A673 (cell line): ENCODE data around the gene CYP4B1. TPM values are rescaled to one million over a fixed set of nuclear protein-coding genes. Genes with fewer than 3 reads are reported as not detected.

Experiments
- BruUV-seq: library from RNA; stranded (reverse); fragments of 400-500 nt; replicated peaks from 2 replicates; lab custom pipeline; 2021; lab: Mats Ljungman, UMichigan
- CTCF ChIA-PET: fragments of 300-600 bp; sonication (Branson Sonifier 250); formaldehyde crosslinking; loops from one replicate; lab custom pipeline; 2022; ENCODE audit warnings: antibody characterized with exemption; lab: Charles Lee
- POLR2A ChIA-PET: fragments of 300-600 bp; sonication (Branson Sonifier 250); formaldehyde crosslinking; loops from one replicate; lab custom pipeline; 2022; ENCODE audit warnings: antibody characterized with exemption; ENCODE audit not compliant: low non-redundant PET; lab: Charles Lee
- DNase-seq: peaks from one replicate; pipeline ENCODE4 v3.0.0-alpha.2; 2015; ENCODE audit warnings: low spot score
- H3K27ac ChIP-seq: fragments of 200-600 bp; sonication (generic); 2 replicates; pipeline ENCODE4 v1.5.1; 2016; ENCODE audit warnings: mixed run types, low read depth, mild to moderate bottlenecking, mixed read lengths, antibody characterized with exemption, low read length; ENCODE audit not compliant: poor library complexity, severe bottlenecking
- H3K27me3 ChIP-seq: fragments of 200-600 bp; sonication (generic); replicated peaks from 2 replicates; pipeline ENCODE4 v1.6.1; 2017; ENCODE audit warnings: mixed run types, low read depth, mild to moderate bottlenecking, mixed read lengths, antibody characterized with exemption, low read length; ENCODE audit not compliant: insufficient read depth, poor library complexity
- H3K36me3 ChIP-seq: fragments of 200-600 bp; sonication (generic); 2 replicates; pipeline ENCODE4 v1.6.1; 2016; ENCODE audit warnings: mixed run types, mild to moderate bottlenecking, mixed read lengths, antibody characterized with exemption, low read length; ENCODE audit not compliant: insufficient read depth, poor library complexity, severe bottlenecking
- H3K4me1 ChIP-seq: fragments of 200-600 bp; sonication (generic); 2 replicates; pipeline ENCODE4 v1.6.1; 2017; ENCODE audit warnings: mixed run types, mild to moderate bottlenecking, mixed read lengths, antibody characterized with exemption, low read length; ENCODE audit not compliant: insufficient read depth, poor library complexity, severe bottlenecking
- H3K4me3 ChIP-seq: fragments of 200-600 bp; sonication (generic); 2 replicates; pipeline ENCODE4 v1.5.1; 2016; ENCODE audit warnings: low read depth, mixed run types, mild to moderate bottlenecking, mixed read lengths, low read length; ENCODE audit not compliant: poor library complexity, severe bottlenecking
- H3K9me3 ChIP-seq: fragments of 200-600 bp; sonication (generic); 2 replicates; pipeline ENCODE4 v1.6.1; 2016; ENCODE audit warnings: mixed run types, low read depth, mild to moderate bottlenecking, mixed read lengths, antibody characterized with exemption, low read length; ENCODE audit not compliant: poor library complexity, severe bottlenecking
- EZH2 ChIP-seq: fragments of 200-600 bp; sonication (generic); IDR thresholded peaks from 2 replicates; pipeline ENCODE4 v1.6.1; 2017; ENCODE audit warnings: borderline replicate concordance, low read depth, mild to moderate bottlenecking, mixed read lengths, antibody characterized with exemption, low read length; ENCODE audit not compliant: poor library complexity, severe bottlenecking
- intact Hi-C: fragments of 100-400 bp; cut with micrococcal nuclease; formaldehyde crosslinking; loops from one replicate; pipeline ENCODE4 v1.10.0; 2022; ENCODE audit not compliant: unreplicated experiment
- total RNA-seq: library from RNA; stranded (reverse); gene quantifications from 2 replicates; pipeline ENCODE4 v1.2.3, GENCODE V29; 2021
- TF ChIP-seq, protein P1 (sequence below): fragments of 300-800, 200-600 bp; sonication (generic); conservative IDR thresholded peaks from 2 replicates; pipeline ENCODE4 v1.5.1; 2017; ENCODE audit warnings: low read depth, mild to moderate bottlenecking, antibody characterized with exemption, low read length, moderate library complexity, mixed read lengths

The CYP4B1 gene
- total RNA-seq, 1 experiment from 2014 or later: not detected

DNA sequence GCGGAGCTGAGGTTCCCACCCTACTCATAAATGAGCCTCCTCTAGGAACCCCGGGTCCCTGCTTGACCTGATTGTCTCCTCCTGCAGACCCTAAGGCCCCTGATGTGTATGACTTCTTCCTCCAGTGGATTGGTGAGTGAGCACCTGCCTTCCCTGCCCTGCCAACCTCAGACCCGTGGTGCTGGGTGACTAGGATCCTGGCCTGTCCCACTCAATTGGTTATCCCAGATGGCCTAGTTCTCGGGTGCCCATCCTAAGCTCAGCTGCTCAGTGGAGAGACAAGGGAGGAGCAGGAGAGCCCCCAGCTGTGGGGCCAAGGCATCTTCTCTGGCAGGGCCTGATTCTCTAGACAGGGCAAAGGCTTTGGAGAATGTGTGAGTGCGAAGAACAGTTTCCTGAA, 12.2 kb downstream of the CYP4B1 start:
- no TSS peak for BruUV-seq
- Histone ChIP-seq H3K9me3 (no peaks in the 10 kb centered on the region), H3K27ac (no peak overlapping the region), H3K36me3 (no peaks in the 10 kb centered on the region), H3K27me3 (no peaks in the 10 kb centered on the region), H3K4me1 (no peaks in the 10 kb centered on the region), H3K4me3 (no peak overlapping the region)
- TF ChIP-seq EZH2: no peak
- TF ChIP-seq, protein P1, sequence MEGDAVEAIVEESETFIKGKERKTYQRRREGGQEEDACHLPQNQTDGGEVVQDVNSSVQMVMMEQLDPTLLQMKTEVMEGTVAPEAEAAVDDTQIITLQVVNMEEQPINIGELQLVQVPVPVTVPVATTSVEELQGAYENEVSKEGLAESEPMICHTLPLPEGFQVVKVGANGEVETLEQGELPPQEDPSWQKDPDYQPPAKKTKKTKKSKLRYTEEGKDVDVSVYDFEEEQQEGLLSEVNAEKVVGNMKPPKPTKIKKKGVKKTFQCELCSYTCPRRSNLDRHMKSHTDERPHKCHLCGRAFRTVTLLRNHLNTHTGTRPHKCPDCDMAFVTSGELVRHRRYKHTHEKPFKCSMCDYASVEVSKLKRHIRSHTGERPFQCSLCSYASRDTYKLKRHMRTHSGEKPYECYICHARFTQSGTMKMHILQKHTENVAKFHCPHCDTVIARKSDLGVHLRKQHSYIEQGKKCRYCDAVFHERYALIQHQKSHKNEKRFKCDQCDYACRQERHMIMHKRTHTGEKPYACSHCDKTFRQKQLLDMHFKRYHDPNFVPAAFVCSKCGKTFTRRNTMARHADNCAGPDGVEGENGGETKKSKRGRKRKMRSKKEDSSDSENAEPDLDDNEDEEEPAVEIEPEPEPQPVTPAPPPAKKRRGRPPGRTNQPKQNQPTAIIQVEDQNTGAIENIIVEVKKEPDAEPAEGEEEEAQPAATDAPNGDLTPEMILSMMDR: no peak
- intact Hi-C loops: no loop called here
- ChIA-PET CTCF (no interaction called here), POLR2A (no interaction called here)
- DNase-seq: no peak

DNA sequence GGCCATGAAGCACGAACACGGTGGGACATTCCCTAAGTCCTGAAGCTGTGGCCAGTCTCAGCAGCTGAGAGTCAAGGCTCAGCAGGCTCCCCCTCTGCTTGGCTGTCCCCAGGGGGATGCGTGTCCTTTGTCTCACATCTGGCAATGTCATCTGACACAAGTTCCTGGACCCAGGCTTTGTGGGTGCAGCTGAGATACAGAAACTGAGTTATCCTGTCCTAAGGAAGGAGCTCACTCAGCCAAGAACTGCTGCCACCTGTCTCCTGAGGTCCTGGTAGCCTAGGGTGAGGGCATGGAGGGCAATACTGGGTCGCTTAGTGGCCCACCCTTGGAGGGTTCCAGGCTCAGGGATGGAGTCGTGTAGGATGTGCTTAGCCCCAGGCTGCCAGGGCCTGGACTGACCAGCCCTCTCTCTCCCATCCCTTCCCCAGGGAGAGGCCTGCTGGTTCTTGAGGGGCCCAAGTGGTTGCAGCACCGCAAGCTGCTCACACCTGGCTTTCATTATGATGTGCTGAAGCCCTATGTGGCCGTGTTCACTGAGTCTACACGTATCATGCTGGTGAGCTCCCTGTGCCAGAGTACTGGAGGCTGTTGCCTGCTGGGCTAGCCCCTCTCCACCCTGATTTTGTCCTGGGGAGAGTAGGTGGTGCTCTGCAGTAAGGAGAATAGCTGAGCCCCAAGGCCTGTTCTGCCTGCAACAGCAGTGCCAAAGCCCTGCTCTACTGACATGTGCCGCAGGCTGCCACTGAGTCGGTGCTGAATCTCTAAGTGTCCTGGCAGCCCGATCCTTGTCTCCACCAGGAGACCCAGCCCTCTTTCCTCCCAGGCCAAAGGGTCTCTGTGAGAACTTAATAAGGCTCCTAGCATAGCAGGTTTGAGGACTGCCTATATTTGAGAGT, 13.5 kb downstream of the CYP4B1 start:
- Histone ChIP-seq H3K27ac (no peak overlapping the region), H3K27me3 (no peaks in the 10 kb centered on the region), H3K36me3 (no peaks in the 10 kb centered on the region), H3K4me1 (no peaks in the 10 kb centered on the region), H3K9me3 (no peaks in the 10 kb centered on the region), H3K4me3 (no peak overlapping the region)
- POLR2A ChIA-PET: no interaction called here
- TF ChIP-seq EZH2: no peak
- TF ChIP-seq, protein P1: no peak
- CTCF ChIA-PET: no interaction called here
- BruUV-seq: no TSS peak
- DNase-seq: no peak
- intact Hi-C loops: no loop called here

DNA sequence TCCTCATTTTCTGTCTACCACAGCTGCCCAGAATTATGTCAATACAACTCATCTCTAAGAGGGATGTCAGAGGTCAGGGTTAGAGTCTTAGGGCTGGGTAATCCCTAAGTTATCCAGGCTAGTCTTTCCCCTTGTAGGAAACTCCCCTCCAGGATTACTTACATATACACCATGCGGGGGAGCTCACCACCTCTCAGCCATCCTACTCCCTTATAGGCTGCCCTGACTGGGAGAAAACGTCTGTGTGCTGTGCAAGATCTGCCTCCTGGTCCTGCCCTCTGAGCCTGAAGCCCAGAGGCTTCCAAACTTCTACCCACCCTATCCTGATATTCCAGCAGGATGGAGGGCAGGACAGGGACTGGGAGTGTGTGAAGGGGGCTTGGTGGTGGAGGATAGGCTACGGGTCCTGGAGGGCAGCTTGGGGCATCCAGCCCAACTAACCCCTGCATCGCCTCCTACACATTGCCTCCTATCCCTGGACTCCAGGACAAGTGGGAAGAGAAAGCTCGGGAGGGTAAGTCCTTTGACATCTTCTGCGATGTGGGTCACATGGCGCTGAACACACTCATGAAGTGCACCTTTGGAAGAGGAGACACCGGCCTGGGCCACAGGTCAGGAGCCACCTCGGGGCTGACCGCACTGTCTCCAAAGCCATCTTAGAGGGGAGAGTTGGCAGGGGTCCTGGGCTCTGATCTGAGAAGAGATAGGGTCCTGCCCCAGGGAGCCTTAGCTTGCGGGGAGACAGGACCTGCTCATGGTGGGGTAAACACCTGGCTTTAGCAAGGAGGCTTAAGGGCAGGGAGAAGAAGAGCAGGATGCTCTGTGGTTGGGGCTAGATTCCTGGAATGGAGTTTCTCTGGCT, 14.4 kb downstream of the CYP4B1 start:
- no peak overlapping the region for H3K27ac ChIP-seq
- no peaks in the 10 kb centered on the region for H3K27me3 ChIP-seq
- H3K36me3 ChIP-seq: no peaks in the 10 kb centered on the region
- no peak overlapping the region for H3K4me3 ChIP-seq
- H3K9me3 ChIP-seq: no peaks in the 10 kb centered on the region
- no TSS peak for BruUV-seq
- ChIA-PET CTCF (no interaction called here), POLR2A (no interaction called here)
- H3K4me1 ChIP-seq: no peaks in the 10 kb centered on the region
- no peak for DNase-seq
- TF ChIP-seq, protein P1: no peak
- TF ChIP-seq EZH2: no peak
- intact Hi-C loops: no loop called here
